ENCODE measurements around the gene DNAH17. TPM values are rescaled to one million over a fixed set of nuclear protein-coding genes. Genes with fewer than 3 reads are reported as not detected.

DNAH17 gene
- total RNA-seq, 1 experiment from 2014 or later: 0.69 TPM

DNA sequence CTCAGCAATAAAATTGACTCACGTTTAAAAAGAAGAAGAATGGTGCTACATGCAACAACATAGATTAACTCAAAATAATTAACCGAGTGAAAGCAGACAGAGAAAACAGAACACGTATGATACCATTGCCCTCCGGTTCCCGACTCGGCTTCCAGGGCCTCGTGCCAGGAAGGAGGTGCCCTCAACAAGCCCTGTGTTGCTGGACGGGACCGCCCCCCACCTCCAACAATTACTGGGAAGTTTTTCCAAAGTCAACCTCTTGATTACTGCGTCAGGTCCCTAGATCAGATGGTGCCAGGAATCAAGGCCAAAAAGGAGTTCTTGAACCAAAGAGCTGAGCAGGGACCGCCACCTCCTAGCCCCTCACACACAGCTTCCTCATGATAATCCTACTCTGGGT is 20.4 kb downstream of the DNAH17 start:
- Histone ChIP-seq H3K4me3 (replicated peaks in 1 of 2; ENCODE audit: low read depth in 1 of 2, low read length in 2 of 2) (no peak overlapping the region), H3K27ac (ENCODE audit: low read depth, low read length) (no peak overlapping the region), H3K9me3 (ENCODE audit: control insufficient read depth in 1 of 2, insufficient read depth in 1 of 2, low read depth in 1 of 2, low read length in 2 of 2) (no peaks in the 10 kb centered on the region), H3K9me2 (ENCODE audit: insufficient read depth) (no peaks in the 10 kb centered on the region), H2AFZ (ENCODE audit: low read depth, low read length, poor library complexity, severe bottlenecking) (no peak overlapping the region), H3K27me3 (ENCODE audit: insufficient read depth, low read length) (no peaks in the 10 kb centered on the region), H3K36me3 (ENCODE audit: control insufficient read depth in 1 of 2, insufficient read depth in 2 of 2, low read length in 2 of 2) (no peaks in the 10 kb centered on the region), H3K4me2 (ENCODE audit: low read length) (no peak overlapping the region), H3K79me2 (ENCODE audit: insufficient read depth, low read length) (no peaks in the 10 kb centered on the region), H4K20me1 (ENCODE audit: insufficient read depth) (no peaks in the 10 kb centered on the region), H3K9ac (ENCODE audit: low read length) (no peak overlapping the region), H3K4me1 (ENCODE audit: control insufficient read depth in 1 of 2, insufficient read depth in 2 of 2, low read length in 2 of 2) (peaks cover 3 to 14% of the 10 kb centered on the region in 2 experiments; a peak in 3 of 4 replicates)
- RAD21 ChIA-PET (ENCODE audit: low non-redundant PET in 1 of 2, low total read pairs in 2 of 2, uncharacterized antibody in 2 of 2, unreplicated experiment in 2 of 2): no interaction called here
- BruUV-seq (replicated peaks): no TSS peak
- POLR2A ChIA-PET: no interaction called here
- CTCF ChIA-PET: no interaction called here
- ATAC-seq: no peak
- intact Hi-C loops (cut with micrococcal nuclease): no loop called here
- TF ChIP-seq POLR2AphosphoS5 (IDR thresholded peaks at IDR 0.05; ENCODE audit: low read depth, low read length): no peak
- TF ChIP-seq EGR1 (IDR thresholded peaks at IDR 0.05; ENCODE audit: low read depth): no peak
- TF ChIP-seq ZFX (IDR thresholded peaks at IDR 0.05): no peak
- TF ChIP-seq POLR2A (IDR thresholded peaks at IDR 0.05; ENCODE audit: borderline replicate concordance, extremely low read depth, insufficient read depth, insufficient read length): no peak
- no peak for TF ChIP-seq CEBPB (IDR thresholded peaks at IDR 0.05; ENCODE audit: low read depth)
- TF ChIP-seq FOSL1 (IDR thresholded peaks at IDR 0.05; ENCODE audit: low read depth): no peak
- TF ChIP-seq SP1 (IDR thresholded peaks at IDR 0.05; ENCODE audit: low read depth): no peak
- TF ChIP-seq, protein P1, sequence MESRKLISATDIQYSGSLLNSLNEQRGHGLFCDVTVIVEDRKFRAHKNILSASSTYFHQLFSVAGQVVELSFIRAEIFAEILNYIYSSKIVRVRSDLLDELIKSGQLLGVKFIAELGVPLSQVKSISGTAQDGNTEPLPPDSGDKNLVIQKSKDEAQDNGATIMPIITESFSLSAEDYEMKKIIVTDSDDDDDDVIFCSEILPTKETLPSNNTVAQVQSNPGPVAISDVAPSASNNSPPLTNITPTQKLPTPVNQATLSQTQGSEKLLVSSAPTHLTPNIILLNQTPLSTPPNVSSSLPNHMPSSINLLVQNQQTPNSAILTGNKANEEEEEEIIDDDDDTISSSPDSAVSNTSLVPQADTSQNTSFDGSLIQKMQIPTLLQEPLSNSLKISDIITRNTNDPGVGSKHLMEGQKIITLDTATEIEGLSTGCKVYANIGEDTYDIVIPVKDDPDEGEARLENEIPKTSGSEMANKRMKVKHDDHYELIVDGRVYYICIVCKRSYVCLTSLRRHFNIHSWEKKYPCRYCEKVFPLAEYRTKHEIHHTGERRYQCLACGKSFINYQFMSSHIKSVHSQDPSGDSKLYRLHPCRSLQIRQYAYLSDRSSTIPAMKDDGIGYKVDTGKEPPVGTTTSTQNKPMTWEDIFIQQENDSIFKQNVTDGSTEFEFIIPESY (IDR thresholded peaks at IDR 0.05; ENCODE audit: extremely low read depth, insufficient replicate concordance, low read length): no peak
- TF ChIP-seq MAX (IDR thresholded peaks at IDR 0.05): no peak
- no peak for DNase-seq (ENCODE audit: low read depth, low spot score)

Measured in HCT116 (cell line).